Subcutaneous adipose tissue (tissue), 4 donors: Measurements from ENCODE around the gene TROAP. TPM values are rescaled to one million over a fixed set of nuclear protein-coding genes. Genes with fewer than 3 reads are reported as not detected.

ENCODE experiments used
- CTCF ChIP-seq: fragments of 450-650 bp; IDR thresholded peaks from one replicate; pipeline ENCODE4 v1.5.1; 2016; ENCODE audit warnings: low read depth, mild to moderate bottlenecking, control low read depth, antibody characterized with exemption, moderate library complexity
- total RNA-seq, 4 donors: library from RNA; depleted of rRNA; stranded (reverse); fragments of >200 nt; gene quantifications; one replicate each; pipeline ENCODE4 v1.1.0, GENCODE V29; 2016

The TROAP gene
- total RNA-seq, 4 donors from 2014 or later, result 0.16 to 2.0 (median 0.88) TPM; not detected in 1

- no peak for TF ChIP-seq CTCF
Measured at GRCh38 chr12:49340971-49341776, 18.1 kb downstream of the TROAP start.

GRCh38 chr12:49341777-49342065 lies 18.7 kb downstream of the TROAP start:
- no peak for TF ChIP-seq CTCF

- no peak for TF ChIP-seq CTCF
Measured at GRCh38 chr12:49342066-49342913, 19.2 kb downstream of the TROAP start.

GRCh38 chr12:49342914-49343731 lies 20.1 kb downstream of the TROAP start:
- TF ChIP-seq CTCF, result no peak

- no peak for TF ChIP-seq CTCF
Measured at GRCh38 chr12:49344486-49345050, 21.5 kb downstream of the TROAP start.

- TF ChIP-seq CTCF, result no peak
Measured at GRCh38 chr12:49345051-49345824, 22.2 kb downstream of the TROAP start.
